Tibial nerve (tissue), 4 donors: ENCODE results near the gene SMC3. TPM values are rescaled to one million over a fixed set of nuclear protein-coding genes. Genes with fewer than 3 reads are reported as not detected.

ENCODE experiments used
- DNase-seq, 2 donors: peaks; one replicate each; pipeline ENCODE4 v3.0.0-alpha.2; 2019; ENCODE audit warnings: low spot score in 2 of 2
- H3K27ac ChIP-seq, 4 donors: fragments of 200-600 bp; sonication (generic) in 3 of 4; one replicate each; pipeline ENCODE4 v1.5.1; 2017 to 2019; ENCODE audit warnings: mild to moderate bottlenecking in 1 of 4
- H3K27me3 ChIP-seq, 2 donors: fragments of 200-600 bp; sonication (generic) in 1 of 2; one replicate each; pipeline versions ENCODE4 v1.5.1 to v1.6.0; 2017 to 2019
- H3K36me3 ChIP-seq, 3 donors: fragments of 200-600 bp; sonication (generic); one replicate each; pipeline ENCODE4 v1.5.1; 2018 to 2019
- H3K4me1 ChIP-seq, 4 donors: fragments of 200-600 bp; sonication (generic) in 3 of 4; one replicate each; pipeline ENCODE4 v1.5.1; 2017 to 2019
- H3K4me3 ChIP-seq, 4 donors: fragments of 200-600 bp; sonication (generic) in 3 of 4; one replicate each; pipeline ENCODE4 v1.5.1; 2017 to 2019; ENCODE audit warnings: mild to moderate bottlenecking in 1 of 4, moderate library complexity in 1 of 4
- H3K9me3 ChIP-seq, 4 donors: fragments of 200-600 bp; sonication (generic) in 3 of 4; one replicate each; pipeline ENCODE4 v1.5.1; 2017 to 2019
- CTCF ChIP-seq, 5 experiments: fragments of 200-600 bp in 3 of 5; fragments of 450-650 bp in 2 of 5; sonication (generic) in 3 of 5; IDR thresholded peaks; one replicate each; pipeline ENCODE4 v1.5.1; 2016 to 2019; ENCODE audit warnings: antibody characterized with exemption in 5 of 5, mild to moderate bottlenecking in 3 of 5, moderate library complexity in 2 of 5
- EP300 ChIP-seq, 2 donors: sonication (generic); formaldehyde crosslinking; IDR thresholded peaks; one replicate each; pipeline ENCODE4 v1.6.1; 2017; ENCODE audit warnings: antibody characterized with exemption in 2 of 2, mild to moderate bottlenecking in 1 of 2
- POLR2A ChIP-seq, 2 donors: fragments of 450-650 bp; IDR thresholded peaks; one replicate each; pipeline ENCODE4 v1.6.1; 2017; ENCODE audit warnings: antibody characterized with exemption in 2 of 2, mild to moderate bottlenecking in 2 of 2, moderate library complexity in 2 of 2
- WGBS, 2 donors: methylation state at CpG; one replicate each; pipeline ENCODE4 v1.1.5; 2018; 5-methylcytosine and 5-hydroxymethylcytosine counted together
- total RNA-seq, 4 donors: library from RNA; depleted of rRNA; stranded (reverse); fragments of >200 nt; gene quantifications; one replicate each; pipeline ENCODE4 v1.1.0, GENCODE V29; 2016

Gene SMC3
- total RNA-seq, 4 donors from 2014 or later: 31.0 to 41.4 (median 33.4) TPM

- H3K4me3 ChIP-seq: no peak overlapping the region
- no peaks in the 10 kb centered on the region for H3K9me3 ChIP-seq
- H3K36me3 ChIP-seq: no peaks in the 10 kb centered on the region
- no peaks in the 10 kb centered on the region for H3K4me1 ChIP-seq
- TF ChIP-seq POLR2A (IDR thresholded peaks at IDR 0.05): no peak
- no peak for TF ChIP-seq CTCF (IDR thresholded peaks at IDR 0.05)
- TF ChIP-seq EP300 (IDR thresholded peaks at IDR 0.05): no peak
- no peak for DNase-seq
- no peaks in the 10 kb centered on the region for H3K27me3 ChIP-seq
- no peak overlapping the region for H3K27ac ChIP-seq
- WGBS, 2 donors: 32 to 42% methylated on average over 3 of the region's 3 CpGs
These were observed 62.2 kb downstream of the SMC3 start for GRCh38 chr10:110629680-110630191.

GRCh38 chr10:110631934-110632333 is 64.4 kb downstream of the SMC3 start:
- Histone ChIP-seq H3K4me3 (no peak overlapping the region), H3K9me3 (no peaks in the 10 kb centered on the region), H3K27ac (no peak overlapping the region), H3K4me1 (peaks cover 0 to under 1% (median 0%) of the 10 kb centered on the region in 4 donors), H3K36me3 (no peaks in the 10 kb centered on the region), H3K27me3 (no peaks in the 10 kb centered on the region)
- no peak for TF ChIP-seq CTCF (IDR thresholded peaks at IDR 0.05)
- TF ChIP-seq EP300 (IDR thresholded peaks at IDR 0.05): no peak
- no peak for TF ChIP-seq POLR2A (IDR thresholded peaks at IDR 0.05)
- DNase-seq: no peak

- Histone ChIP-seq H3K27ac (no peak overlapping the region), H3K36me3 (no peaks in the 10 kb centered on the region), H3K4me1 (peaks cover 0 to 7% (median 0%) of the 10 kb centered on the region in 4 donors), H3K27me3 (no peaks in the 10 kb centered on the region), H3K9me3 (no peaks in the 10 kb centered on the region), H3K4me3 (no peak overlapping the region)
- no peak for TF ChIP-seq CTCF (IDR thresholded peaks at IDR 0.05)
- no peak for TF ChIP-seq POLR2A (IDR thresholded peaks at IDR 0.05)
- no peak for TF ChIP-seq EP300 (IDR thresholded peaks at IDR 0.05)
- DNase-seq: no peak
- WGBS, 2 donors: 77 to 100% methylated on average over 1 of the region's 1 CpG
These were observed 65.2 kb downstream of the SMC3 start for GRCh38 chr10:110632591-110633215.

- Histone ChIP-seq H3K4me1 (peaks cover 0 to 7% (median 0%) of the 10 kb centered on the region in 4 donors), H3K4me3 (no peak overlapping the region), H3K27me3 (no peaks in the 10 kb centered on the region), H3K27ac (no peak overlapping the region), H3K36me3 (no peaks in the 10 kb centered on the region), H3K9me3 (no peaks in the 10 kb centered on the region)
- 59 to 61% methylated on average over 9 of the region's 9 CpGs for WGBS, 2 donors
- DNase-seq: no peak
- TF ChIP-seq POLR2A (IDR thresholded peaks at IDR 0.05): no peak
- TF ChIP-seq CTCF (IDR thresholded peaks at IDR 0.05): no peak
- no peak for TF ChIP-seq EP300 (IDR thresholded peaks at IDR 0.05)
These were observed 67.2 kb downstream of the SMC3 start for GRCh38 chr10:110634527-110635209.

- WGBS, 2 donors: 86 to 95% methylated on average over 2 of the region's 2 CpGs
- H3K9me3 ChIP-seq: no peaks in the 10 kb centered on the region
- H3K4me3 ChIP-seq: no peak overlapping the region
- DNase-seq: no peak
- TF ChIP-seq CTCF (IDR thresholded peaks at IDR 0.05) (no peak), POLR2A (IDR thresholded peaks at IDR 0.05) (no peak), EP300 (IDR thresholded peaks at IDR 0.05) (no peak)
- peaks cover 0 to 3% of the 10 kb centered on the region in 2 donors for H3K27me3 ChIP-seq
- H3K4me1 ChIP-seq: peaks cover 0 to 7% (median 0%) of the 10 kb centered on the region in 4 donors
- H3K36me3 ChIP-seq: no peaks in the 10 kb centered on the region
- H3K27ac ChIP-seq: no peak overlapping the region
These were observed 69.1 kb downstream of the SMC3 start for GRCh38 chr10:110636572-110636931.
